Measurements from ENCODE around the gene P3H2. TPM values are rescaled to one million over a fixed set of nuclear protein-coding genes. Genes with fewer than 3 reads are reported as not detected.
A peak's percentile ranks its signal among the peaks of the same experiment; 100 is the strongest.

P3H2 gene
- total RNA-seq, 4 donors from 2014 or later: 0.70 to 23.1 (median 7.5) TPM

DNA sequence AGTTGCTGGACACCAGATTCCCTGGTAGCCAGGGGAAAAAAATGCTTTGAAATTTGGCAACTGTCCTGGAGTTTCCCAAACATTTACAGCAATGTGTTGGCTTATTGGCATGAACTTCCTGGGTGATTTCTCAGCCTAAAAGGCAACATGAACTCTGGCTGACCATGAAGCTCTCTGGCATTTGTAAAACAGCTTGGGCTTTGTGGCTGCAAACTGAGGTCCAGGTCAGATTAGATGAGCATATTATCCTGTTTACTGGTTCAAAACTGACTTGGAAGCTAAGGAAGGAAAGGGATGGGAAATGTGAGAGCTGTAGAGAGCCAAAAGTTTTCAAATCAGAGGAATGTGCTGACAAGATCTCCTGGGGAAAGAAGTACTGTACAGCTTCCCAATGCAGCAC is 139.0 kb downstream of the P3H2 start:
- TF ChIP-seq, protein P1, sequence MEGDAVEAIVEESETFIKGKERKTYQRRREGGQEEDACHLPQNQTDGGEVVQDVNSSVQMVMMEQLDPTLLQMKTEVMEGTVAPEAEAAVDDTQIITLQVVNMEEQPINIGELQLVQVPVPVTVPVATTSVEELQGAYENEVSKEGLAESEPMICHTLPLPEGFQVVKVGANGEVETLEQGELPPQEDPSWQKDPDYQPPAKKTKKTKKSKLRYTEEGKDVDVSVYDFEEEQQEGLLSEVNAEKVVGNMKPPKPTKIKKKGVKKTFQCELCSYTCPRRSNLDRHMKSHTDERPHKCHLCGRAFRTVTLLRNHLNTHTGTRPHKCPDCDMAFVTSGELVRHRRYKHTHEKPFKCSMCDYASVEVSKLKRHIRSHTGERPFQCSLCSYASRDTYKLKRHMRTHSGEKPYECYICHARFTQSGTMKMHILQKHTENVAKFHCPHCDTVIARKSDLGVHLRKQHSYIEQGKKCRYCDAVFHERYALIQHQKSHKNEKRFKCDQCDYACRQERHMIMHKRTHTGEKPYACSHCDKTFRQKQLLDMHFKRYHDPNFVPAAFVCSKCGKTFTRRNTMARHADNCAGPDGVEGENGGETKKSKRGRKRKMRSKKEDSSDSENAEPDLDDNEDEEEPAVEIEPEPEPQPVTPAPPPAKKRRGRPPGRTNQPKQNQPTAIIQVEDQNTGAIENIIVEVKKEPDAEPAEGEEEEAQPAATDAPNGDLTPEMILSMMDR (IDR thresholded peaks at IDR 0.05): no peak
- TF ChIP-seq POLR2A (IDR thresholded peaks at IDR 0.05): no peak
- no peaks in the 10 kb centered on the region for H3K9me3 ChIP-seq

DNA sequence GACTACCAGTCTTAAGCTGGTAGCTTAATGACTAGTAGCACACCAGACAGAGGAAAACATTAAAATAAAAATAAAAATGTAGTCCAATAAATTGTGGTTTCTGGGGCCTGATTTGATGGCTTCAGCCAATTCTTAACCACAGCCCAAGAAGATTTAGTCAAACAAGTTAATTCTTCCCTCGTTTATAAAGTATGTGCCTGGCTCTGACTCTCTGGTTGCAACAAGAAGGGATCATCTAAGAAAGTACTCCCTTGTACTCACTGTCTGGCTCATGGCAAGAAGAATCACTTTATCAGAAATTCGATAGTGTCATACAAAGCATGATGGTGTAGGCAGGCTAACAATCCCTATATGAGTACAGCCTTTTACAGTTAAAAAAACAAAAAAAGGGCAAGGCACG is 141.9 kb downstream of the P3H2 start:
- no peak overlapping the region for H3K4me3 ChIP-seq
- H3K27ac ChIP-seq: no peak overlapping the region
- H3K27me3 ChIP-seq: no peaks in the 10 kb centered on the region
- H3K4me1 ChIP-seq: peaks cover 0 to 11% (median 0%) of the 10 kb centered on the region in 4 donors
- no peak for TF ChIP-seq POLR2A (IDR thresholded peaks at IDR 0.05)
- TF ChIP-seq, protein P1 (IDR thresholded peaks at IDR 0.05): no peak
- H3K9me3 ChIP-seq: no peaks in the 10 kb centered on the region
- H3K36me3 ChIP-seq: no peaks in the 10 kb centered on the region
- no peak for DNase-seq

More for the DNA sequence above, 139.0 kb downstream of the P3H2 start:
- no peak for DNase-seq
- no peaks in the 10 kb centered on the region for H3K27me3 ChIP-seq
- H3K4me3 ChIP-seq: no peak overlapping the region
- peaks cover 0 to 11% (median 0%) of the 10 kb centered on the region in 4 donors for H3K4me1 ChIP-seq
- peak overlapping the region in 1 of 4 donors; percentile 38 for H3K27ac ChIP-seq
- H3K36me3 ChIP-seq: no peaks in the 10 kb centered on the region

DNA sequence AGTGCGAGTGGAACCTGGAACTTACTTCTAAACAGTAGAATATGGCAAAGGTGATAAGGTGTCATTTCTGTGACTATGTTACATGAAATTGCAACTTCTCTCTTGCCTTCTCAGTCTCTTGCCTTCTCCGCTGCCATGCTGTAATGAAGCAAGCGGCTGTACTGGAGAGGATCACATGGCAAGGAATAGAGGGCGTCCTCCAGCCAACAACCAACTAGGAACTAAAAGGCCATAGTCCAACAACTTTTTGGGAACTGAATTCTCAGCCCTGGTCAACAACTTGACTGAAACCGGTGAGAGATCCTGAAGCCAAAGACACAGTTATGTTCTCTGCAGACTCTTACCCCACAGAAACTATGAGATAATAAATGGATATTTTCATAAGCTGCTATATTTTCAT is 143.5 kb downstream of the P3H2 start:
- no peak for DNase-seq
- Histone ChIP-seq H3K27ac (no peak overlapping the region), H3K27me3 (no peaks in the 10 kb centered on the region), H3K9me3 (no peaks in the 10 kb centered on the region), H3K4me3 (no peak overlapping the region), H3K4me1 (peaks cover 0 to 10% (median 0%) of the 10 kb centered on the region in 4 donors), H3K36me3 (no peaks in the 10 kb centered on the region)
- TF ChIP-seq, protein P1 (IDR thresholded peaks at IDR 0.05): no peak
- no peak for TF ChIP-seq POLR2A (IDR thresholded peaks at IDR 0.05)

DNA sequence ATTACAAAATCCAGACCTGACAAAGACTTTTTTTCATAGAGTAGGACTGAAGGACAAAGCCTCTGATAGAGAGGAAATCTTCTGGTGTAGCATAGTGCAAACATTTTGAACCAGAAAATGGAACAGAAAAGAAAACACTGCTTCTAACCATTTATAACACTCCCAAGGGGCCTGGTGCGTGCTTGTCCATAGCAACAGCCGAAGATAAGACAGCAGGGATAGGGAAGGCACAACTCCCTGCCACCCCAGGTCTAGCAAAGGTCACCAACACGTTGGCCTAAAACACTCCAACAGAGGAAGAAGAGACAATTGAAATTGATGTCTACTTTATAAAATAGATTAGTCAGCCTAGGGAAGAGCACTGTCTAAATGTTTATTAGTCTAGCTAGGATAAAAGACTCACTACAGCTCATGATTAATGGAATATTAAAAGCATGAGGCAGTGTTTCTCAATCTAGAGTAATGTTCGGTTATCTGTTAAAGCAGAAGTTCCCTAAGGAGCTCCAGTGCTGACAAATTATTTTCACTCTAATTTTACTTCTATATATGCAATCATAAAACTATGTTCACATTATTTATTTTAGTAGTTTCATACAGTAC is 145.2 kb downstream of the P3H2 start:
- Histone ChIP-seq H3K4me3 (no peak overlapping the region), H3K27ac (no peak overlapping the region), H3K4me1 (no peaks in the 10 kb centered on the region), H3K9me3 (no peaks in the 10 kb centered on the region), H3K36me3 (no peaks in the 10 kb centered on the region), H3K27me3 (no peaks in the 10 kb centered on the region)
- DNase-seq: no peak
- TF ChIP-seq, protein P1 (IDR thresholded peaks at IDR 0.05): no peak
- no peak for TF ChIP-seq POLR2A (IDR thresholded peaks at IDR 0.05)

DNA sequence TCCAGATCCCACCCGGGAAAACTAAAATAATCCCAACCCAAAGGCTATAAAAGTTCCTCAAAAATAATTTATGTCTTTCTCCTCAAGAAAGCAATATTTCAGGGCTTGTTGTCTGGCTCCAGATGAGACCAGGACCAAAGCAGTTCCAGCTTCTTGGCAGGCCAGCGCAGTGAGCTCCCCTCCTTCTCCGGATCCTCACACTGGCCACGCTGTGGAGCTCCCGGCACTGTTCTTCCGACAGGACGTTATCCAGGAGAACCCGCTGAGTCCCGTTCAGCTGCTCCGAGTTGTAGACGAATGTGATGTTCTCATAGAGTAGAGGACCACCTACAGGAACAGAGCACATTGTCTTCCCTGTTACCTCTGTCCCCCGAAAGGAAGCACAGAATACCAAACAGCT is 146.3 kb downstream of the P3H2 start:
- no peak for TF ChIP-seq POLR2A (IDR thresholded peaks at IDR 0.05)
- TF ChIP-seq, protein P1 (IDR thresholded peaks at IDR 0.05): no peak
- no peak overlapping the region for H3K27ac ChIP-seq
- H3K4me3 ChIP-seq: no peak overlapping the region
- H3K4me1 ChIP-seq: no peaks in the 10 kb centered on the region
- no peaks in the 10 kb centered on the region for H3K36me3 ChIP-seq
- H3K9me3 ChIP-seq: no peaks in the 10 kb centered on the region
- no peak for DNase-seq
- no peaks in the 10 kb centered on the region for H3K27me3 ChIP-seq
